ENCODE results near the gene LPP.
A peak's percentile ranks its signal among the peaks of the same experiment; 100 is the strongest.

Gene LPP

GRCh38 chr3:188279502-188280335, 125.8 kb downstream of the LPP start:
- DNase-seq = no peak

- no peak for DNase-seq
Measured at GRCh38 chr3:188280627-188281026, 126.7 kb downstream of the LPP start.

DNA sequence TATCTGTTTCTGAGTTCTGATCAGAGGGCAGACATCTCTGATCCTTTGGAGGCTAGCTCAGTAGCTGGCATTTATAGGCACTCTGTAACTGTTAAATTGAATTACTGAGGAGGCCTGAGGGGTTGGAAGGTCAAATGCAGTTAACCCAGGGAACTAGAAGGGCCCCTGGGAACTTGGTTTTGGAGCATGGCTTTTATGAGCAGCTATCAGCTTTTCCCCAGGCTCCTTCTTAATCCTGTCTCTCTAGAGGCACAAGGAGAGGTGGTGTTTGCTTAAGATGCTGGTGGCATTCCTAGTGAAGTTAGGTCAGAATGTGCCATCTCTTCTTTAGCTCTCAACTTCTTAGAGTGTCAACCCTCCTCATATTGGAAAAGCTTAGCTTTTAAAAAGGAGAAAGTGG, 128.9 kb downstream of the LPP start:
- DNase-seq = no peak

DNA sequence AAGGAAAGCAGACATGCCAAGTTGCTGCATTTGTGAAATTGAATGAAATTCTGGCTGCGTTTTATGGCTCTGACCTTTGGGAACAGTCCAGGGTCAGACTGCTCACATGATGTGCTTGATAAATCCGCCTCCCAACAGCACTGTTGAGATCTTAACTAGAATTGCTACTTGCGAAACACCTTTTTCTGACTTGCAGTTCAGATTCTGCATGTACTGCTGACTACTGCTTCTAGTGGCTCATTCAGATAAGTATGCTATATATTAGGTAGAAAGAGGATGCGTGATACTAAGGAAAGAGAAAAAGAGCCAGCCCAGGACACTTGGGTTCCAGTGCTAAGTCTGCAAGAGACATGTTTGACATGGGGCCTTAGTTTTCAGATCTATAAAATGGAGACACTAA, 129.4 kb downstream of the LPP start:
- DNase-seq = no peak

- no peak for DNase-seq
Measured at GRCh38 chr3:188284455-188285212, 130.7 kb downstream of the LPP start.

DNA sequence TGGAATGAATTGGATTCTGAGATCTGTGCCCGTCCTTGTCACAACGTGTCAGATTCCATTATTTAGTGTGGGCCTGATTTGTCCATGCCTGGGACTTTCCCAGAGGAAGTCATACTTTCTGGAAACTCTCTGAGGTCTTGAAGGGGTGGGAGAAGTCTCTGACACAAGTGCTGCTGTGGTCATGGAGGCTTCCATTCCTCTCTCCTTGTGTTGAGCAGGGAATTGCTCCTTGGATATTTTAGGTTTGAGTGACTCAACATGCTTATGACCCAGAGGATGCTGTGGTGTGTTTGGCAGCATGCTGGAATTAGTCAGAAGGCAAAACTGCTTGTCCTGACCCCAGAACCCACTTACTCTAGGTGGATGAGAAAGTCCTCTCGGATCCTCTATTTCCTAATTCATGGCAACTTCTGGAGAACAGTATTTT, 132.1 kb downstream of the LPP start:
- no peak for DNase-seq

DNA sequence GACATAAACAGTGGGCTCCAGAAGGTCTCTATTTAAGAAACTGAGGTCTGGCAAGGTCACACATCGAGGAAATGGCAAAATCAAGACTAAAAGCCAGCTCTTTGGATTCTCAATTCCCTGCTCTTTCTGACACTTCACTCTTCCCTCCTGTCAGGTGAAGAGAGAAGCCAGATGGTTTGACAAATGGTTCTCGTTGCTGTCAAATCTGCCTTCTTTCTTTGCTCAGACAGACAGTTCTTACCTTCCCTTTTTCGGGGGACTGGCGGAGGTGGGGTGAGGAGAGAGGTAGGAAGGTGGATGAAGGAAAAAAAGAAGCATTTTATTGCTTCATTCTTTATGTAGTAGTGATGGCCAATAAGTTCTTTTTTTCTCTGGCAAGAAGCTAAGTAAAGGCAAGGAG, 133.4 kb downstream of the LPP start:
- no peak for DNase-seq

DNA sequence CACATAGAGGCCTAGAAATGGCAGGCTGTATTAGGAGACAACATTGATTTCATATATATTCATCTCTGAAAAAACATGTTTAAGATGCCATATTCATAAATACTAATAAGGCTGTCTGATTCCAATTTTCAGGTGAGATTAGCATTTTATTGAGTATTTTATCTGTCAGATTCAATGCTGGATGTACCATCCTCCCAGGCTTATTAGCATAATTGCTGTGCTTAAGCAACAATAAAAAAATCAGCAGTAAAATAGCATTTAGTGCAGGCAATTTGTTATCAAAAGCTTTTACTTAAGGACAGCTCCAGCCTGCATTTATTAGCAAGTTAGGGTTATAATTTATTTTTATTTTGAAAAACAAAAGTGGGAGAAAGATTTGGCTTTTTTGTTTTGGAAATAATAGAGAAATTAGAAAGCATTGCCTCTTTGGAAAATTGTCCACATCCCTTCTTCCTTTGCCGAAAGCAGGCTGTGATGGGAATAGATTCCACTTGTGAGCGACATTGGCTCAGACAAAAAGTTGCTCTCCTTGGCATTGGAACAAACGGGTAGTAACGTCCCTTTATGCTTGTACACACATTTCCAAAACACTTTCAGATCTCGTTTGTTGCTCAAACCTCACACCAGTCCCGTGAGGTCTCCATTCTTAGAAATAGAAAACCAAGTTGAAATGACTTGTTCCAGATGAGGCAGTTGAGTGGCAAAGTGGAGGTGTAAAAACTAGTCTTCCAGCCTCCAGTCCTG, 134.0 kb downstream of the LPP start:
- DNase-seq = no peak

DNA sequence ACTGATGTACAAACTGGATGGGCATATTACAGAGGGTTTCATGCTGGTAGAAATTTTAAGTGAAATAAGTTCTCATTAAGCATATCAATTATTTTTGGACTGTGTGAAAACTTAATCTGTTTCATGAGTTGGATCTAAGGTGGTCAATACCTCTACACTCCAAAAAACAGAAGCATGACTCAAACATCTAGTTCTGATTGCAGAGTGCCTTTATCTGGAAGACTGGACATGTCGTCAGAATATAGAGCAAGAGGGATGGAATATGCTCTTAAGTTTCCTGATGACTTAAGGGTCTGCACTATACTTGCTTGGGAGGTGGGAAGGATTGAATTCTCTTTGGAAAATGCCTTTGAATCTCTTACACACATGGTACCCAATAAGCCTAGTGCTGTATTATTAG, 138.3 kb downstream of the LPP start:
- no peak for DNase-seq

- DNase-seq = no peak
Measured at GRCh38 chr3:188292827-188293226, 138.9 kb downstream of the LPP start.

DNA sequence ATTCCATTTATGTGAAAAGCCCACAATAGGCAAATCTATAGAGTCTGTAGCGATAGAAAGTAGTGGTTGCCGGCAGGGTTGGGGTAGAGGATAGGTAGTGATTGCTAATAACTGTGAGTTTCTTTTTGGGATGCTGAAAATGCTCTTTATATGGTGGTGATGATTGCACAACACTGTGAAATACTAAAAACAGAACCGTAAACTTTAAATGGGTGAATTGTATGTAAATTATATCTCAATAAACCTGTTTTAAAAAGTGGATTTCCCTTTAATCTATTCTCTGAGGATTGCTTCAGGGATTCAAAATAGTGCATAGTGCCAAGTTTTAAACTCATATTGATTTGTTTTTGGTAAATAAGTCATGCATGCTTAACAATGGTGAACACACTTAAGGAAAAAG, 140.2 kb downstream of the LPP start:
- no peak for DNase-seq

GRCh38 chr3:188294823-188295487, 141.0 kb downstream of the LPP start:
- DNase-seq = peak; percentile 40

DNA sequence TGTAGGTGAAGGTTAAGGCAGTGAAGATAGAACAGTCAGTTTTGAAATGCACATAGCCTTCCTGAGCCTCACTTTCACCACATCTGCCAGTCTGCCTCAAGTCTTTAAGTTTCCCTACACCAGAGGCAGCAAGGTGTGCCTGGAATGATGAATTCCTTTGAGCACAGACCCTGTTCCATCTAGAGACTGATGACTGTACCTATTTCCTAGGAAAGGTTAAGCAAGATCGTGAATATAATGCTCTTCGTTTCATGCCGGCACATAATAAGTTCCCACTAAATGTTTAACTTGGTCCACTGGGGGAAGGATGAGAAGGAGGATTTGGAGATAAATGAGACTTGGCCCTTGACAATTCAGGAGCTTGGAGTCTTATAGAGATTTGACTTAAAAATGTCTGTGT, 141.9 kb downstream of the LPP start:
- DNase-seq = no peak

GRCh38 chr3:188296761-188297612, 143.0 kb downstream of the LPP start:
- no peak for DNase-seq

- DNase-seq = no peak
Measured at GRCh38 chr3:188298585-188298984, 144.6 kb downstream of the LPP start.

- DNase-seq = no peak
Measured at GRCh38 chr3:188299068-188299467, 145.1 kb downstream of the LPP start.

GRCh38 chr3:188299708-188300107, 145.8 kb downstream of the LPP start:
- no peak for DNase-seq

DNA sequence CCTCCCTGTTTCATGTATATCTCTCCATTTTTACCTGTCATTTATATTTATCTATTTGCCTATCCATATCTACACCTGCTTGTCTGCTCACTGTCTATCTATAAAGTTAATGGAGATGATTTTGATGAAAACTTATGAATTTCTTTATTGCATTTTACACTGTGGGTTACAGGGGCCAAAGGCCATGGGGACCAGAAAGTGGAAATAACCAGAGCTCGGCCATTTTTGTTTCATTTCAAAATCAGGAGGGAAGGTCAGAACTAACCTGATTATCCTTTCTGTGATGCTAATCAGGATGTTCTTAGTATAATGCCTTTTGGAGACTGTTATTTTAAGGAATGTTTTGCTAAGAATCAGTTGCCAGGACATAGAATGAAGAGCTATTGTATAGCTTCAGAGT, 147.2 kb downstream of the LPP start:
- no peak for DNase-seq

DNA sequence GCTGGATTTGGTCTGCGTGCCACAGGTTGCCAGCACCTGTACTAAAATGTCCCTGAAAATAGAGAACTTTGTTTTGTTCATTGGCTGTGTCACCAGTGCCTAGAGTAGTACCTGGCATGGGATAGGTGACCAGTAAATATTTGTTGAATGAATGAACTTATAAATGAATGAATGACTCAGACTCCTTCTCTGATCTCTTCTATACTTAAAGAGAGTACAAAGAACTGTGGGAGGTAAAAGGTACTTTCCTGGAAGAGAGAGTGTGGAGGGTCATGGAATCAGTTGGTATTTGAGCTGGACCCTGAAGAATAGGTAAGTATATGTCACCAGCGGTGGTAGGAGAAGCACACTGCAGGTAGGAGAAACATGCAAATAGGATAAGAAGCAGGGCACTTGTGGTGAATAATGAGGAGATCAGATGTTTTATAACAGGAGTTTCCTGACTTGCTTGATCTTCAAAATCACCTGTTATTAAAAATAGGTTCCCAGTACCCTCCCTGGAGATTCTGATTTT, 149.4 kb downstream of the LPP start:
- DNase-seq = no peak

GRCh38 chr3:188303823-188304222, 149.9 kb downstream of the LPP start:
- DNase-seq = no peak

- DNase-seq = no peak
Measured at GRCh38 chr3:188304501-188304900, 150.5 kb downstream of the LPP start.

DNA sequence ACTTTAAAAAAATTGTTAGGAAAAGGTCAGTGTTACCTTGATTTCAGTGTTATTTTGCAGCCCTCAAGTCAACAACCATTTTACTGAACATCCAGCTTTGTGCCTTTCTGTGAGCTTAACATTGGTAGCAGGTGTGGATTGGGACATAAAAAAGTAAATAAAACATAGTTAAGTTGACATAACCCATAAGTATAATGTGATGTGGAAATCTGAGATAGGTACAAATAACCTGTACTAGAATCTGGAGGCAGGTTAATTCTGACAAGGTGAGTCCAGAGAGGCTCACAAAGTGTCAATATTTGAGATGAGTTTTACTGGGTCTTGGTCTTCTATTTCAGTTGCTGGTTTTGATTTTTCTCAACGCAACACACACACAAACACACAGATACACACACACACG, 151.3 kb downstream of the LPP start:
- no peak for DNase-seq

All from NCI-H748 treated with DMSO at 0.1 percent for 48 hours (cell line).